Forelimb muscle (tissue), 1 donor: ENCODE data around the gene CLDN2. TPM values are rescaled to one million over a fixed set of nuclear protein-coding genes. Genes with fewer than 3 reads are reported as not detected.

Source experiments
- DNase-seq: peaks from one replicate; pipeline ENCODE4 v3.0.0-alpha.2; 2013; ENCODE audit warnings: low read depth
- polyA plus RNA-seq: library from polyadenylated mRNA; unstranded; fragments of 120-200 nt; gene quantifications from one replicate; pipeline ENCODE4 v1.2.1, GENCODE V29; 2013; ENCODE audit not compliant: insufficient read length

CLDN2 gene
- polyA plus RNA-seq, 1 donor: 0.75 TPM

- no peak for DNase-seq
Observed at GRCh38 chrX:106921637-106922036, 1.4 kb downstream of the CLDN2 start.

GRCh38 chrX:106927023-106927422 lies 6.8 kb downstream of the CLDN2 start:
- no peak for DNase-seq

GRCh38 chrX:106927700-106928099 lies 7.5 kb downstream of the CLDN2 start:
- no peak for DNase-seq

GRCh38 chrX:106928227-106928626 lies 8.0 kb downstream of the CLDN2 start:
- DNase-seq: no peak

- no peak for DNase-seq
Observed at GRCh38 chrX:106931831-106932491, 11.8 kb downstream of the CLDN2 start.

GRCh38 chrX:106932492-106932923 lies 12.3 kb downstream of the CLDN2 start:
- no peak for DNase-seq

- DNase-seq: no peak
Observed at GRCh38 chrX:106932960-106933537, 12.8 kb downstream of the CLDN2 start.

- no peak for DNase-seq
Observed at GRCh38 chrX:106933538-106933961, 13.3 kb downstream of the CLDN2 start.

GRCh38 chrX:106935175-106935574 lies 15.0 kb downstream of the CLDN2 start:
- no peak for DNase-seq

- no peak for DNase-seq
Observed at GRCh38 chrX:106936246-106936645, 16.0 kb downstream of the CLDN2 start.

- no peak for DNase-seq
Observed at GRCh38 chrX:106939566-106939965, 19.4 kb downstream of the CLDN2 start.

- DNase-seq: no peak
Observed at GRCh38 chrX:106940068-106940467, 19.9 kb downstream of the CLDN2 start.

GRCh38 chrX:106946464-106946863 lies 26.3 kb downstream of the CLDN2 start:
- DNase-seq: no peak

- no peak for DNase-seq
Observed at GRCh38 chrX:106948641-106949040, 28.4 kb downstream of the CLDN2 start.

- DNase-seq: no peak
Observed at GRCh38 chrX:106949366-106949765, 29.2 kb downstream of the CLDN2 start.

- DNase-seq: no peak
Observed at GRCh38 chrX:106950381-106950780, 30.2 kb downstream of the CLDN2 start.

- DNase-seq: no peak
Observed at GRCh38 chrX:106951230-106951629, 31.0 kb downstream of the CLDN2 start.

- no peak for DNase-seq
Observed at GRCh38 chrX:106952089-106952488, 31.9 kb downstream of the CLDN2 start.

GRCh38 chrX:106952538-106952937 lies 32.3 kb downstream of the CLDN2 start:
- DNase-seq: no peak

GRCh38 chrX:106952988-106953387 lies 32.8 kb downstream of the CLDN2 start:
- no peak for DNase-seq

GRCh38 chrX:106954041-106954440 lies 33.8 kb downstream of the CLDN2 start:
- no peak for DNase-seq

- DNase-seq: no peak
Observed at GRCh38 chrX:106955004-106955772, 35.0 kb downstream of the CLDN2 start.

GRCh38 chrX:106957856-106958255 lies 37.7 kb downstream of the CLDN2 start:
- no peak for DNase-seq
